ENCODE results near the gene ASCC3. TPM values are rescaled to one million over a fixed set of nuclear protein-coding genes. Genes with fewer than 3 reads are reported as not detected.

Gene ASCC3
- total and polyA plus RNA-seq, 2 donors (not counting 3 experiments of a cell fraction or from before 2014, with no cell fraction given), result 15.7 to 57.2 TPM

- ChIA-PET POLR2A (no interaction called here), CTCF (interaction anchor here (1.1 kb wide), 1 partner anchor 159 kb away, joined by 4 read pairs; no protein-coding TSS in a partner anchor)
- no peak overlapping the region for H3K4me2 ChIP-seq (ENCODE audit: insufficient read depth, low read length)
- no peaks in the 10 kb centered on the region for H4K20me1 ChIP-seq (replicated peaks; ENCODE audit: control insufficient read depth, extremely low read depth, insufficient read depth, low read length)
- H3K79me2 ChIP-seq (ENCODE audit: control insufficient read depth, insufficient read depth, low read length), result no peaks in the 10 kb centered on the region
- peak overlapping the region; percentile 60 for H2AFZ ChIP-seq (ENCODE audit: low read depth, low read length)
- no peaks in the 10 kb centered on the region for H3K27me3 ChIP-seq (ENCODE audit: control insufficient read depth in 2 of 2, insufficient read depth in 2 of 2, low read length in 2 of 2)
- H3K27ac ChIP-seq (ENCODE audit: insufficient read depth, low read depth, low read length), result peak overlapping the region; percentile 56
- peaks cover 0 to 3% of the 10 kb centered on the region in 2 experiments for H3K36me3 ChIP-seq (ENCODE audit: control insufficient read depth in 2 of 2, extremely low read depth in 1 of 2, insufficient read depth in 2 of 2, low read length in 2 of 2)
- no peaks in the 10 kb centered on the region for H3K9me1 ChIP-seq (replicated peaks; ENCODE audit: control insufficient read depth, extremely low read depth, insufficient read depth, low read length)
- no peaks in the 10 kb centered on the region for H3K9me3 ChIP-seq (replicated peaks; ENCODE audit: control insufficient read depth, insufficient read depth, low read length)
- H3K9ac ChIP-seq (replicated peaks; ENCODE audit: extremely low read depth, insufficient read depth, low read length), result peak overlapping the region; percentile 11
- TF ChIP-seq CTCF (IDR thresholded peaks at IDR 0.05; ENCODE audit: extremely low read depth in 1 of 2, insufficient read depth in 1 of 2, low read depth in 1 of 2, low read length in 2 of 2) (no peak), GATA2 (IDR thresholded peaks at IDR 0.05; ENCODE audit: insufficient read depth, insufficient read length, low read depth, low read length) (no peak), POLR2A (IDR thresholded peaks at IDR 0.05; ENCODE audit: low read depth, low read length) (no peak), POLR2AphosphoS5 (IDR thresholded peaks at IDR 0.05; ENCODE audit: insufficient read depth, low read depth, low read length) (peak; percentile 58), JUN (IDR thresholded peaks at IDR 0.05; ENCODE audit: borderline replicate concordance, insufficient read depth, insufficient read length, low read depth) (peak; percentile 47), FOS (IDR thresholded peaks at IDR 0.05; ENCODE audit: borderline replicate concordance, insufficient read depth, low read length) (no peak)
- H3K4me3 ChIP-seq (replicated peaks in 1 of 3; ENCODE audit: insufficient read depth in 1 of 3, low read depth in 1 of 3, low read length in 3 of 3), result no peak overlapping the region
- DNase-seq (ENCODE audit: low read depth, low spot score) (peak; percentile 63), FAIRE-seq (peak; percentile 79)
- H3K4me1 ChIP-seq (ENCODE audit: control insufficient read depth, extremely low read depth, insufficient read depth, low read length), result peaks cover 10% of the 10 kb centered on the region
- dilution Hi-C loops (cut with MboI; ENCODE audit: extremely low pct_ligation_motif_present, low sequenced_read_pairs), result no loop called here
- BruUV-seq (replicated peaks), result no TSS peak
- intact Hi-C loops (cut with micrococcal nuclease), result no loop called here
Measured at GRCh38 chr6:100504786-100505737, 376.1 kb downstream of the ASCC3 start.
